Measurements from ENCODE around the gene AXIN2. TPM values are rescaled to one million over a fixed set of nuclear protein-coding genes. Genes with fewer than 3 reads are reported as not detected.
"Not testable (repeated sequence)": the region's sequence is repeated elsewhere in the genome, so short reads cannot be mapped to it uniquely, and the experiment has no call there.

The AXIN2 gene
- total and polyA plus RNA-seq, 3 donors from 2014 or later: 18.1 to 26.3 (median 20.2) TPM

DNA sequence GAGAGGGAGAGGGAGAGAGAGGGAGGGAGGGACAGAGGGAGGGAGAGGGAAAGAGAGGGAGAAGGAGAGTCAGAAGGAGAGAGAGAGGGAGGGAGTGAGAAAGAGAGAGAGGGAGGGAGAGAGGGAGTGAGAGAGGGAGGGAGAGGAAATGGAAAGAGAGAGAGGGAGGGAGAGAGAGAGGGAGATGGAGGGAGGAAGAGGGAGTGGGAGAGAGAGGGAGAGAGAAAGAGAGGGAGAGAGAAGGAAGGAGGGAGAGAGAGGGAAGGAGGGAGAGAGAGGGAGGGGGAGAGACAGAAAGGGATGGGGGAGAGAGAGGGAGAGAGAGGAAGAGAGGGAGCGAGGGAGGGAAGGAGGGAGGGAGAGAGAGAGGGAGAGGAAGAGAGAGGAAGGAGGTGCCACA is 72.8 kb downstream of the AXIN2 start:
- DNase-seq: no peak
- intact Hi-C loops (cut with DNase I; ENCODE audit: low total_unique reads): no loop called here
- no peaks in the 10 kb centered on the region for H3K27me3 ChIP-seq

DNA sequence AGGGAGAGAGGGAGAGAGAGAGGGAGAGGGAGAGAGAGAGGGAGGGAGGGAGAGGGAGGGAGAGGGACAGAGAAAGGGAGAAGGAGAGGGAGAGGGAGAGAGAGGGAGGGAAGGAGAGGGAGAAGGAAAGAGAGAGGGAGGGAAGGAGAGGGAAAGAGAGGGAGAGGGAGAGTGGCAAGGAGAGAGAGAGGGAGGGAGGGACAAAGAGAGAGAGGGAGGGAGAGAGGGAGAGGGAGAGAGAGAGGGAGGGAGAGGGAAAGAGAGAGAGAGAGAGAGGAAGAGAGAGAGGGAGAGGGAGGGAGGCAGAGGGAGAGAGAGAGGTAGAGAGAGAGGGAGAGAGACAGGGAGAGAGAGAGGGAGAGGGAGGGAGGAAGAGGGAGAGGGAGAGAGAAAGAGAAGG is 73.5 kb downstream of the AXIN2 start:
- H3K36me3 ChIP-seq (ENCODE audit: low read depth, missing control alignments): no peaks in the 10 kb centered on the region

More for the DNA sequence above, 72.8 kb downstream of the AXIN2 start:
- H3K36me3 ChIP-seq (ENCODE audit: low read depth, missing control alignments): no peaks in the 10 kb centered on the region
- peaks cover 3% of the 10 kb centered on the region for H3K4me1 ChIP-seq
- 81 to 100% methylated on average over 1 of the region's 1 CpG for WGBS, 2 donors
- no peak for TF ChIP-seq POLR2A (IDR thresholded peaks at IDR 0.05)
- TF ChIP-seq, protein P1, sequence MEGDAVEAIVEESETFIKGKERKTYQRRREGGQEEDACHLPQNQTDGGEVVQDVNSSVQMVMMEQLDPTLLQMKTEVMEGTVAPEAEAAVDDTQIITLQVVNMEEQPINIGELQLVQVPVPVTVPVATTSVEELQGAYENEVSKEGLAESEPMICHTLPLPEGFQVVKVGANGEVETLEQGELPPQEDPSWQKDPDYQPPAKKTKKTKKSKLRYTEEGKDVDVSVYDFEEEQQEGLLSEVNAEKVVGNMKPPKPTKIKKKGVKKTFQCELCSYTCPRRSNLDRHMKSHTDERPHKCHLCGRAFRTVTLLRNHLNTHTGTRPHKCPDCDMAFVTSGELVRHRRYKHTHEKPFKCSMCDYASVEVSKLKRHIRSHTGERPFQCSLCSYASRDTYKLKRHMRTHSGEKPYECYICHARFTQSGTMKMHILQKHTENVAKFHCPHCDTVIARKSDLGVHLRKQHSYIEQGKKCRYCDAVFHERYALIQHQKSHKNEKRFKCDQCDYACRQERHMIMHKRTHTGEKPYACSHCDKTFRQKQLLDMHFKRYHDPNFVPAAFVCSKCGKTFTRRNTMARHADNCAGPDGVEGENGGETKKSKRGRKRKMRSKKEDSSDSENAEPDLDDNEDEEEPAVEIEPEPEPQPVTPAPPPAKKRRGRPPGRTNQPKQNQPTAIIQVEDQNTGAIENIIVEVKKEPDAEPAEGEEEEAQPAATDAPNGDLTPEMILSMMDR (IDR thresholded peaks at IDR 0.05): no peak
- H3K27ac ChIP-seq: no peak overlapping the region
- H3K4me3 ChIP-seq: no peak overlapping the region
- no peaks in the 10 kb centered on the region for H3K9me3 ChIP-seq

DNA sequence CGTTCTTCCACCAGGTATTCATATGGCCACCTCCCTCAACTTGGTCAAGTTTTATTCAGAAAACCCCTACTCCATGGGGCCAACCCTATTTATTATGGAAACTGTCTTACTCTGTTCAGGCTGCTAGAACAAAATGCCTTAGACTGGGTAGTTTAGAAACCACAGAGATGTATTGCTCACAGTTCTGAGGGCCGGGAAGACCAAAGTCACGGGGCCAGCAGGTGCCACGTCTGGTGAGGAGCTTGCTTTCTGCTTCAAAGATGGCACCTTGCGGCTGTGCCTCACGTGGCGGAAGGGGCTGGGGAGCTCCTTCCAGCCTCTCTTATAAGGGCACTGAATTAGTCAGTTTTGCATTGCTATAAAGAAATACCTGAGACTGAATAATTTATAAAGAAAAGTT is 74.3 kb downstream of the AXIN2 start:
- Histone ChIP-seq H3K27ac (no peak overlapping the region), H3K9me3 (no peaks in the 10 kb centered on the region), H3K36me3 (ENCODE audit: low read depth, missing control alignments) (no peaks in the 10 kb centered on the region), H3K4me1 (peaks cover 3% of the 10 kb centered on the region), H3K4me3 (no peak overlapping the region), H3K27me3 (no peaks in the 10 kb centered on the region)
- 95% methylated on average over 7 of the region's 7 CpGs for WGBS, 2 donors
- no peak for TF ChIP-seq POLR2A (IDR thresholded peaks at IDR 0.05)
- TF ChIP-seq, protein P1 (IDR thresholded peaks at IDR 0.05): no peak
- intact Hi-C loops (cut with DNase I; ENCODE audit: low total_unique reads): no loop called here
- no peak for DNase-seq

More for the DNA sequence above, 73.5 kb downstream of the AXIN2 start:
- no peak for DNase-seq
- Histone ChIP-seq H3K27me3 (no peaks in the 10 kb centered on the region), H3K4me3 (no peak overlapping the region), H3K4me1 (peaks cover 3% of the 10 kb centered on the region), H3K27ac (no peak overlapping the region), H3K9me3 (no peaks in the 10 kb centered on the region)
- TF ChIP-seq POLR2A (IDR thresholded peaks at IDR 0.05): no peak
- TF ChIP-seq, protein P1 (IDR thresholded peaks at IDR 0.05): no peak
- intact Hi-C loops (cut with DNase I; ENCODE audit: low total_unique reads): no loop called here

DNA sequence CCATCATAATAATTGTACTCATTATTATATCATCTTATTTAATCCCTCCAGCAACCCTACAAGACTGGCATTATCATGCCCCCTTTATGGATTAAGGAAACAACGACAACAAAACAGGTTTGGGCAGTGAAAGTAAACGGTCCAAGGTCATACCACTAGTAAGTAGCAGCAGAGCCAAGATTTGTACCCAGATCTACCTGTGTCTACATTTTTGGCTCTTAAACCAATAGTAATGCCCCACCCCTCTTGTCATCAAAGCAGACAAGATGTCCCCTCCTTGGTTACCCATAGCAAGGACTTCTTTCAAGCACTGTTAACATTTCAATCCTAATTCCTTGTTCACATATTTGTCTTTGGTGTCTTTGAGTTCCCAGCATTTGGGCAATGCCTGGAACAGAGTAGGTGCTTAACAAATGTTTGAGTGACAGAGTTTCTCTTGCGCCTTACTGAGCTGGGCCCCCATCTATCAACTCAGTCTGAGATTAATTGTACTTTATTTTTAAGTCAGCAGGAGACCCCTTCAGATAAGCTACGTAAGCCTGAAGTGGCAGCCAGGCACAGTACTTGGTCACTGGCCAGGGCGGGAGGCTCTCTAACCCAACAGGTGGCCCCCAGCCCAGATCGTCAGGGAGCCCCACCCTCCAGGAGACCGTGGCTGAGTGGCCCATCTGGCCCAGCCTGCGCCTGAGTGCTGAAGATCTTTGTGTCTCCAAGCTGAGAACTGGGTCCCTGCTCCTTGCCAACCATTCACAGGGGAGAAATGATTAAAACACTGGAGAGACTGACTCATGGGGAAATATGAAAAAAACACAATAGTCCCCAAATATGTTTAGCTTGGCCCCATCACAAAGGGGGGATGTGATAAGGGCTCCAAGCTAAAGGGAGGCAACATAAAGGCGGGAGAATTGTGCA is 75.8 kb downstream of the AXIN2 start:
- H3K4me1 ChIP-seq: peaks cover 3% of the 10 kb centered on the region
- 56 to 80% methylated on average over 5 to 9 of the region's 9 CpGs for WGBS, 2 donors

DNA sequence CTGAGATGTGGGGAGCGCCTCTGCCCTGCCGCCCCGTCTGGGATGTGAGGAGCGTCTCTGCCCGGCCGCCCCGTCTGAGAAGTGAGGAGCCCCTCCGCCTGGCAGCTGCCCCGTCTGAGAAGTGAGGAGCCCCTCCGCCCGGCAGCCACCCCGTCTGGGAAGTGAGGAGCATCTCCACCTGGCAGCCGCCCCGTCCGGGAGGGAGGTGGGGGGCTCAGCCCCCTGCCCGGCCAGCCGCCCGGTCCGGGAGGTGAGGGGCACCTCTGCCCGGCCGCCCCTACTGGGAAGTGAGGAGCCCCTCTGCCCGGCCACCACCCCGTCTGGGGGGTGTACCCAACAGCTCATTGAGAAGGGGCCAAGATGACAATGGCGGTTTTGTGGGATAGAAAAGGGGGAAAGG is 77.0 kb downstream of the AXIN2 start:
- H3K27me3 ChIP-seq; H3K9me3 ChIP-seq; H3K4me3 ChIP-seq; DNase-seq; H3K36me3 ChIP-seq (ENCODE audit: low read depth, missing control alignments); H3K27ac ChIP-seq; intact Hi-C loops (cut with DNase I; ENCODE audit: low total_unique reads); H3K4me1 ChIP-seq: not testable (repeated sequence)
- WGBS, 2 donors: 67 to 75% methylated on average over 1 to 24 of the region's 24 CpGs

More for the DNA sequence above, 75.8 kb downstream of the AXIN2 start:
- peak; percentile 16 for DNase-seq
- H3K27me3 ChIP-seq: no peaks in the 10 kb centered on the region
- intact Hi-C loops (cut with DNase I; ENCODE audit: low total_unique reads): no loop called here
- H3K9me3 ChIP-seq: no peaks in the 10 kb centered on the region
- H3K4me3 ChIP-seq: no peak overlapping the region
- no peaks in the 10 kb centered on the region for H3K36me3 ChIP-seq (ENCODE audit: low read depth, missing control alignments)
- H3K27ac ChIP-seq: no peak overlapping the region
- no peak for TF ChIP-seq POLR2A (IDR thresholded peaks at IDR 0.05)
- TF ChIP-seq, protein P1 (IDR thresholded peaks at IDR 0.05): no peak

Measured in testis (tissue), 3 donors.